OCI-M1 (cell line): ENCODE data around the gene HERC4.
"Not testable (repeated sequence)": the region's sequence is repeated elsewhere in the genome, so short reads cannot be mapped to it uniquely, and the experiment has no call there.

Experiments used
- DNase-seq: peaks from one replicate; lab custom pipeline; 2025; lab: John Stamatoyannopoulos, UW

HERC4 gene

DNA sequence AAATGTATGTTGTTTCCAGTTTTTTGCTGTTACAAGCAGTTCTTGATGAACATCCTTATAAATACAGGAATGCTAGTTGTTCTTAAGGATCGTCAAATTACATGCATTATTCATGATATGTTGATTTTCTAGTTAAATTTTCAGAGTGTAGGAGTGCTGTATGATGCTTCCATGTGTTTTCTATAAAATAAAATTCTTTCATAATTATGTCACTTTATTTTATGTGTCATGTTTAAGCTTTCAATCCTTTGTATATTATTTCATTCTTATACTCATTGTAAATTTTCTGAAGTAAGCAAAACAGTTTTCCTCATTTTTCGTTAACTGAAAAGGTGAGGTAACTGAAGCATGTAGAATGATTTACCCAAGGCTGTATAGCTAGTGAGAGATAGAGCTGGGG is 17.4 kb upstream of the HERC4 start:
- DNase-seq, result no peak

- DNase-seq, result no peak
These were observed 15.5 kb upstream of the HERC4 start for GRCh38 chr10:68090586-68090985.

DNA sequence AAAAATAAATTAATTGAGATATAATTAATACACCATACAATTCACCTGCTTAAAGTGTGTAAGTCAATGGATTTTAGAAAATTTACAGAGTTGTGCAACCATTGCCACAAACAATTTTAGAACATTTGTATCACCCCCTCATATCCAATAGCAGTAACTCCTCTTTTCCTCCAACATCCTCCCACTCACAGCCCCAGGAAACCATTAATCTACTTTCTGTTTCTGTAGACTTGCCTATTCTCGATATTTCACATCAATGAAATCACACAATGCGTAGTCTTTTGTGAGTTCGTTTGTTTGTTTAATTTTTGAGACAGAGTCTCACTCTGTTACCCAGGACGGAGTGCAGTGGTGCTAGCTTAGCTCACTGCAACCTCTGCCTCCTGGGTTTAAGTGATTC is 13.7 kb upstream of the HERC4 start:
- peak; percentile 29 for DNase-seq

DNA sequence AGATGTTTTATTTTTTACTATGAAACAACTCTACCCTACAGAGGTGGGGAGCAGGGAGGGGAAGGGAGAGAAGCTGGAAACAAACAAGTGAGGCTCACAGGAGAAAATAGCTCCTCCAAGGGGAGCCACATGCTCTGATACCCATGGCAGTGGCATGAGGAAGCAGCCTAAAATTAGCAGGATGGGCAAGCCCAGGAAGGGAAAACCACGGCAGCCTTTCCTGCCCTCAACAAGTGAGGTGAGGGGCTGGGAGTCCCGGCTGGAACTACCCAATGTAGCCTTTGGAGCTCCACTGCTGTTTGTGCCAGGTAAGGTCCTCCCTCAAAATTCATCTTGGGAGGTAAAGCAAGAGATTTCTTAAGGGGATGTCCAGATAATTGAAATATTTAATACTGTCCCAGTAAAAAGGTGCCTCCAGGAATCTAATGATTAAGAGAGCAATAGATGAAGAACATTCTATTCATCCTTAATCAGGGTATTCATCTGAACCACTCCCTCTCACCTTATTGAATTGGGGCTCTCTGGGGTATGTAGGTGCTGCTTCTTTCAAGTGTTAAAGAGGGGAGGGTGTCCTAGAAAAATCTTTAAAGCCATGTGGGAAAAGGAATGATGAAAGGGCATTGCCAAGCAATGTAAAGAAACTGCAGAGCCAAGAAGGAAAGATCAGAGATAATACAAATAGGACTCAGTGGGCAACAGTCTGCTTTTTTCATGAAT is 12.8 kb upstream of the HERC4 start:
- no peak for DNase-seq

- DNase-seq, result no peak
These were observed 12.0 kb upstream of the HERC4 start for GRCh38 chr10:68086910-68087684.

DNA sequence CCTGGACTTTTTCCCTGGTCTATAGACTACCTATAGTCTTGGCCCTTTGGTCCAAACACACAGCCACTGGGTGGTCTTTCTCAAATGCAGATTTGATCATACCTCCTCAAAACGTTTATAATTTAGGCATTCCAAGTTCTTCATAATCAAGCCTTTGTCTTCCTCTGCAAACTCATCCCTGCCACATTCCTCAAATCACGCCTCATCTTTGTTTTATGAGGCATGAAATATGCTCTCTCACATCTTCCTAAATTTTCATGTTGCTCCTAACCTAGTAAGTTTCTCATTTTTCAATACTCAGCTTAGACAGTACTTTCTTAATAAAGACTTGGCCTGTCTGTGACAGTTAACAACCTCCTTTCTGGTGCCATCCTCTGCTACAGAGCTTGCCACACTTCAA is 10.9 kb upstream of the HERC4 start:
- DNase-seq, result no peak

DNA sequence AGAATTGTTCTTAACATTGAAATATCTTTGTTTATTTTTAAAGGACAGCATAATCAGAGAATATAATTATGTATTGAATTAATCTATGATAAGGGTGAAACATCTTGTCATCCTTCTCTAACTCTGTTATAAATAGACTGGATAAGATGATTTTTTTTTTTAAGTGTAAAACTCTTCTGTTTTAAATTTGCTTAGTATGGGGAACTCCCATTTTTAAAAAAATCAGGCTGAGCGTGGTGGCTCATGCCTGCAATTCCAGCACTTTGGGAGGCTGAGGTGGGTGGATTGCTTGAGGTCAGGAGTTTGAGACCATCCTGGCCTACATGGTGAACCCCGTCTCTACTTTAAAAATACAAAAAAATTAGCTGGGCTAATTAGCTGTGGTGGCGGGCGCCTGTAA is 9.4 kb upstream of the HERC4 start:
- no peak for DNase-seq

GRCh38 chr10:68083953-68084352 is 8.9 kb upstream of the HERC4 start:
- DNase-seq, result no peak

- peak; percentile 50 for DNase-seq
These were observed 7.8 kb upstream of the HERC4 start for GRCh38 chr10:68082872-68083271.

- DNase-seq, result no peak
These were observed 6.8 kb upstream of the HERC4 start for GRCh38 chr10:68081916-68082315.

- DNase-seq, result no peak
These were observed 5.9 kb upstream of the HERC4 start for GRCh38 chr10:68080853-68081431.

DNA sequence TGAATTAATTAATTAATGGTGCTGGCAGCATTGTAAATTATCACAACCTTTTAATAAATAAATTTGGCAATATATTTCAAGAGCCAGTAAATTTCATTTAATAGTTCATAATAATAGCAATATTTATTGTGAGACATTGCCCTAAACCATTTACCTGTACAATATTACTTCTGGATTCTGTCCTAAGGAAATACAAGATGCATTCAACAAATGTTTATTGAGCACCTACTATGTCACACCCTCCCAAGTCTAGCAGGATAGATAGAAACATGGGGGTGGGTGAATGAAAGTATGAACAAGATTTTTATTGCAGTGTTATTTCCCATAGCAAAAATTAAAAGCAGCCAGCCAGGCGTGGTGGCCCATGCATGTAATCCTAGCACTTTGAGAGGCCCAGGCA is 4.4 kb upstream of the HERC4 start:
- no peak for DNase-seq

- no peak for DNase-seq
These were observed 1.9 kb upstream of the HERC4 start for GRCh38 chr10:68077026-68077425.

DNA sequence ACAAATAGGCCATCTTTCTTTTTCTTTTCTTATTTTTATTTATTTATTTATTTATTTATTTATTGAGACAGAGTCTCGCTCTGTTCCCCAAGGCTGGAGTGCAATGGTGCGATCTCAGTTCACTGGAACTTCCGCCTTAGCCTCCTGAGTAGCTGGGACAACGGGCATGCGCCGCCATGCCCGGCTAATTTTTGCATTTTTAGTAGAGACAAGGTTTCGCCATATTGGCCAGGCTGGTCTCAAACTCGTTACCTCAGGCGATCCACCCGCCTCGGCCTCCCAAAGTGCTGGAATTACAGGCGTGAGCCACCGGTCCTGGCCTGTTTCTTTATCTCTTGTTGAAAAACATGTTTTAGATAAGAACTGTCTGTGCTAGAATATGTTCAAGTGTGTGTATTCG is 998 bp upstream of the HERC4 start:
- not testable (repeated sequence) for DNase-seq

- DNase-seq, result peak; percentile 72
These were observed 494 bp upstream of the HERC4 start for GRCh38 chr10:68075550-68076004.

DNA sequence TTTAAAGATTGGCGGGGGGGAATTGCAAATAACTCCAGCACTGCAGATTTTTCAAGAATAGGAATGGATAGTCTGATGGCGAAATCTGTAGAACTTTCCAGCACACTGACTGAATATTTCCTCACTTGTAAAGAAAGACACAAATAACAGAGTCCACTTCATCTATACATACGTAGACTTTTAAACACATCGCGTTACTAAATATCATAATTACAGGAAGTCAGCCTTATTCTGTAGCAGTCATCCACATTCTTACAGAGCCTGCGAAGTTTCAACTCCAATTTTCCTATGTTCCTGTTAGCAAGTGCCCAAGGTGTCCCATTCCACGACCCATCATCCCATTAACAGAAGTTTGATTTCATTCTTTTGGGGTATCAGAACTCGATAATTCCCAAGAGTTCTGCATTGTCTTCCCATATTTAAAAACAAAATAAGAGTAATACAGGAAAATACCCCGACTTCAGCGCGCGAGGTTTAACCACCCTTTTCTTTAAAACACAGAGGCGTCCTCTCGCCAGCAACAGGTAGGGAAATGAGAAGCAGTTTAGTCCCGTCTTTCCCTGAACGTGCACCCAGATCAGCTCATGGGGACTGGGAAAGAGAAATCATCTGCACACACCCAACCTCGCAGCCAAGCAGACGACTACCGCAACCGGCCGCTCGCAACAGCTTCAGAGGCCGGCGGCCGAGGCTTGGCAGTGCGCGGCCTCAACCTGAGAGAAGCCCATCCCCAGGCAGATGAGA is 880 bp downstream of the HERC4 start:
- peak; percentile 80 for DNase-seq

DNA sequence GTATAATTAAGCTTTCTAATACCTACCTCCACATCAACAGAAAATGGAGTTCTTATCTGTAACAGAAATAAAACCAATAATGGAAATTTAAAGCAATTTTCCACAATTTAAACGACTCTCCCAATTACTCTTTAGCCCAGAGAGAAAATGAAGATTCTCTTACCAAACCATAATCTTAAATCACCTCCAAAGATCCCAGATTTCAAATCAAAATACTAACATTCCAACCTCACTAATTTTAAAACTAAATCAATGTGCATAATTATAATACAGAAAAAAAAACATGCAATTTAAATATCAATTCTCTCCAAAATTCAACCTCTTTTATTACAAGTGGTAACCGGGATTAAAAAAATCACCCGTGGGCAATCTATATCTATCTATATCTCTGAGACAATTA is 1.5 kb downstream of the HERC4 start:
- no peak for DNase-seq

- DNase-seq, result no peak
These were observed 7.6 kb downstream of the HERC4 start for GRCh38 chr10:68067508-68067907.

- no peak for DNase-seq
These were observed 8.1 kb downstream of the HERC4 start for GRCh38 chr10:68067029-68067428.

GRCh38 chr10:68053553-68053952 is 21.5 kb downstream of the HERC4 start:
- DNase-seq, result no peak

- no peak for DNase-seq
These were observed 22.6 kb downstream of the HERC4 start for GRCh38 chr10:68052463-68052862.

DNA sequence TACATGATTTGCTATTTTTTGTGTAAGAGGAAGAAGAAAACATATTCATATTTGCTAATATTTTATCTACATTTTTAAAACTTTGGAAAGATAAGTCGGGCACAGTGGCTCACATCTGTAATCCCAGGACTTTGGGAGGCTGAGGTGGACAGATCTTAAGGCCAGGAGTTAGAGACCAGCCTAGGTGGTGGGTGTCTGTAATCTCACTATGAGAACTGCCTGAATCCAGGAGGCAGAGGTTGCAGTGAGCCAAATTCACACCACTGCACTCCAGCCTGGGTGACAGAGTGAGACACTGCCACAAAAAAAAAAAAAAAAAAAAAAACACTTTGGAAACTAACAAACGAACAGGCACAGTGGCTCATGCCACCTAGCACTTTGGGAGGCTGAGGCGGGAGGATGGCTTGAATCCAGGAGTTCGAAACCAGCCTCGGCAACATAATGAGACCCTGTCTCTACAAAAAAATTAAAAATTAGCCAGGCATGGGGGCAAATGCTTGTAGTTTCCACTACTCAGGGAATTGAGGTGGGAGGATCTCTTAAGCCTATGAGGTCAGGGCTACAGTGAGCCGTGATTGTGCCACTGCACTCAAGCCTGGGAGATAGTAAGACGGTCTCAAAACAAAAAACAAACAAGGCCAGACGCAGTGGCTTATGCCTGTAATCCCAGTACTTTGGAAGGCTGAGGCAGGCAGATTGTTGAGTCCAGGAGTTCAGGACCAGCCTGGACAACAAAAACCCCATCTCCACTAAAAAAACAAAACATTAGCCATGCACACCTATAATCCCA is 25.6 kb downstream of the HERC4 start:
- DNase-seq, result no peak
